SU-DHL-6 (cell line): ENCODE data around the gene CORO7.

ENCODE experiments used
- H2AFZ ChIP-seq: fragments of 200-600 bp; sonication (generic); 2 replicates; pipeline ENCODE4 v1.6.1; 2014; ENCODE audit warnings: low read depth, mild to moderate bottlenecking, moderate library complexity, mixed read lengths, antibody characterized with exemption, low read length; ENCODE audit not compliant: severe bottlenecking
- H3F3A ChIP-seq: fragments of 200-600 bp; shearing (Covaris generic); 2 replicates; pipeline ENCODE4 v1.6.0; 2016; ENCODE audit warnings: antibody characterized with exemption, mild to moderate bottlenecking; ENCODE audit not compliant: insufficient read depth
- H3K27ac ChIP-seq: fragments of 200-600 bp; sonication (generic); 2 replicates; pipeline ENCODE4 v1.5.1; 2016; ENCODE audit warnings: low read depth, mild to moderate bottlenecking, low read length, moderate library complexity, mixed read lengths
- H3K27me3 ChIP-seq: fragments of 200-600 bp; sonication (generic), shearing (Covaris generic); 2 replicates; pipeline ENCODE4 v1.6.0; 2014; ENCODE audit warnings: mild to moderate bottlenecking, low read length
- H3K36me3 ChIP-seq: fragments of 200-600 bp; sonication (generic); 2 replicates; pipeline ENCODE4 v1.6.1; 2014; ENCODE audit warnings: mild to moderate bottlenecking, low read length, mixed read lengths
- H3K4me2 ChIP-seq: fragments of 300-600, 200-600 bp; shearing (Covaris generic), sonication (generic); 2 replicates; pipeline ENCODE4 v1.6.0; 2014; ENCODE audit warnings: low read length, low read depth, mild to moderate bottlenecking; ENCODE audit not compliant: poor library complexity, severe bottlenecking
- H3K4me3 ChIP-seq: fragments of 200-600 bp; sonication (generic); 2 replicates; pipeline ENCODE4 v1.5.1; 2014; ENCODE audit warnings: antibody characterized with exemption, low read length, mild to moderate bottlenecking, mixed read lengths; ENCODE audit not compliant: insufficient read depth, poor library complexity, severe bottlenecking
- H3K79me2 ChIP-seq: fragments of 200-600 bp; sonication (generic); 2 replicates; pipeline ENCODE4 v1.6.1; 2014; ENCODE audit warnings: mild to moderate bottlenecking, low read length, moderate library complexity; ENCODE audit not compliant: insufficient read depth
- H3K9ac ChIP-seq: fragments of 200-600 bp; sonication (generic); 2 replicates; pipeline ENCODE4 v1.7.0; 2014; ENCODE audit warnings: mild to moderate bottlenecking, low read length
- H3K9me2 ChIP-seq: fragments of 200-600 bp; sonication (generic); replicated peaks from 2 replicates; pipeline ENCODE4 v1.6.1; 2014; ENCODE audit warnings: low read length; ENCODE audit not compliant: insufficient read depth
- H3K9me3 ChIP-seq: fragments of 200-600 bp; sonication (generic); 2 replicates; pipeline ENCODE4 v1.6.1; 2014; ENCODE audit warnings: low read length, mixed read lengths; ENCODE audit not compliant: insufficient read depth
- H4K20me1 ChIP-seq: fragments of 200-600 bp; sonication (generic); 2 replicates; pipeline ENCODE4 v1.6.1; 2014; ENCODE audit warnings: low read depth, mild to moderate bottlenecking, antibody characterized with exemption, low read length, moderate library complexity, mixed read lengths
- CTCF ChIP-seq: fragments of 200-600 bp; sonication (generic); IDR thresholded peaks from one replicate; pipeline ENCODE4 v1.5.1; 2017; ENCODE audit warnings: antibody characterized with exemption, mild to moderate bottlenecking, low read length, moderate library complexity; ENCODE audit not compliant: insufficient read depth, poor library complexity, severe bottlenecking
- EZH2phosphoT487 ChIP-seq: fragments of 200-600 bp; sonication (generic), shearing (Covaris generic); conservative IDR thresholded peaks from 2 replicates; pipeline ENCODE4 v1.6.1; 2018; ENCODE audit warnings: mild to moderate bottlenecking, antibody characterized with exemption, low read length, moderate library complexity, mixed read lengths

Gene CORO7

GRCh38 chr16:4390266-4391260 is 25.8 kb downstream of the CORO7 start:
- no peak overlapping the region for H3K9ac ChIP-seq
- H4K20me1 ChIP-seq: no peaks in the 10 kb centered on the region
- no peak overlapping the region for H3K4me2 ChIP-seq
- H3K36me3 ChIP-seq: no peaks in the 10 kb centered on the region
- no peaks in the 10 kb centered on the region for H3F3A ChIP-seq
- no peak overlapping the region for H3K4me3 ChIP-seq
- no peak overlapping the region for H3K27ac ChIP-seq
- H3K79me2 ChIP-seq: no peaks in the 10 kb centered on the region
- no peaks in the 10 kb centered on the region for H3K27me3 ChIP-seq
- TF ChIP-seq CTCF (no peak), EZH2phosphoT487 (no peak)
- no peak overlapping the region for H2AFZ ChIP-seq
- H3K9me2 ChIP-seq: no peaks in the 10 kb centered on the region
- no peaks in the 10 kb centered on the region for H3K9me3 ChIP-seq

DNA sequence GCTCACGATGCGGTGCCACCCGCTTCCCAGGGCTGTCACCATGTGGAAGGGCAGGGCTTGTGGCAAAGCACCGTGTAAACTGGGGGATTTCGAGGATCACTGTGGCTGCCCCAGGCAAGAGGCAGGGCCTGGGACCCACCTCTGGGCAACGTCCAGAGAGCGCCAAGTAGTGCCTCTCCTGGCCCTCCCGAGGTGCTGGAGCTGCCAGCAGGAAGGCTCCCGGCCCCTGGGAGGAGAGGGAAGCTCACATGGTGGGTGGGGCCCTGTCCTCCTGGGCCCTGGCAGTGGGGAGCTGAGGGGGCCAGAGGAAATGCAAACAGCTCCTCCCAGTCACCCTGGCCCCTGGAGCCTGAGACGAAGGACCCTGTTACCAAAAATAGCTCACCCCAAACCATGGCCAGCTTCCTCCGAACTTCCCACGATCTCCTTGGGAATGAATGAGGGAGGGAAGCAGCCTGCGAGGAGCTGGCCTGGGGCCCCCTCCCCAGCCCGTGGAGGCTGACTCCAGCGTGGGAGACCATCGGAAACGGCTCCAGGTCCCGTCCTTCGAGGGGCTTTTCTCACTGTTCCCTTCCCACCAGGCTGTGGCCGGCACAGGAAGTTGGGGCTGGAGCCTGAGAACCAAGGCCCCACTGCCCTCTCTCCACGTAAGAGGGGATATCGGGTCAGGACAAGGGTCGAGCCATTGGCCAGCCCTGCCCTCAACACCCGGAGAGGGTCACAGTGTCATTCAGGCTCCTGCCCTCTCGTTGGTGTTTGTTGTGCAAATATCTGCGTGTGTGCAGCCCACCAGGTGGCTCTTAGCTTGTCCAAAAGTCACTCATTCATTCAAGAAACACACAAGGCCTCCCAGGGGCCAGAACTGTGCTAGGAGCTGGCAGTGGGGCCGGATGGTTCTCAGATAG is 27.1 kb downstream of the CORO7 start:
- no peaks in the 10 kb centered on the region for H3K27me3 ChIP-seq
- no peak overlapping the region for H3K4me2 ChIP-seq
- TF ChIP-seq CTCF: no peak
- no peak for TF ChIP-seq EZH2phosphoT487

DNA sequence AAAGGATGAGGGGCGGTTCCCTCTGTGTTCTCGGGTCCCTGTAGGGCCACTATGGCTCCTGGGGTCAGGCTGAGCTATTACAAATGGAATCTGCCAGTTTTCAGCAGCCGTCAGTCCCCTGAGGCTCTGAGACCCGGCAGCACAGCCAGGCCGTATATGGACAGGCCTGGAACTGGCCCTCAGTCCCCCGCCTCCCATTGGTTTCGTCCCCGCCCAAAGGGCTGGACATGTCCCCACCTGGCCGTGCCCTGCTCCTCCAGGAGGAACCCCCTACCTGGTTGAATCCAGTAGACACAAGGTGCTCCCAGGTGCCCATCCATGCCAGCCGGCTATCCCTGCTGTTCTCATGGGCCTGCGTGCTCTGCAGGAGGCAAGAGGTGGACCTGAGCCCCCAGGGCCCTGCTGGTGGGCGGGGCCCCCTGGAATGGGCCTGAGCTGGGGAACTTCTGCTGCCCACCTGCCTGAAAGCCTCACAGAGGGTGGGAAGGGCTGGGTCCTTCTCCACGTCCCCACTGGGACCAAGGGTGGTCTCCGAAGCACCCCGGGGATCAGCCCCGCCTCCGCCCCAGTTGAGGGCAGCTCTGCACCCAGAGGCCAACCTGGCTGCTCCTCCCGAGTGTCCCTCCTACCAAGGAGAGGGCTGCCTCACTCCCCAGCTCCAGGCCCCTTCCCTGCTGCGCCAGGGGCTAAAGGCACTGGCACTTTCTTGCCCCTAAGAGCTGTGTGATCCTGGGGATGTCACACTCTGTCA is 27.9 kb downstream of the CORO7 start:
- H3K4me2 ChIP-seq: no peak overlapping the region
- H3K4me3 ChIP-seq: no peak overlapping the region
- H3K9me3 ChIP-seq: no peaks in the 10 kb centered on the region
- H3K27me3 ChIP-seq: no peaks in the 10 kb centered on the region
- no peaks in the 10 kb centered on the region for H3K79me2 ChIP-seq
- no peaks in the 10 kb centered on the region for H3K36me3 ChIP-seq
- H3K9me2 ChIP-seq: no peaks in the 10 kb centered on the region
- no peaks in the 10 kb centered on the region for H3F3A ChIP-seq
- no peaks in the 10 kb centered on the region for H4K20me1 ChIP-seq
- no peak for TF ChIP-seq CTCF
- no peak for TF ChIP-seq EZH2phosphoT487
- H3K9ac ChIP-seq: no peak overlapping the region
- no peak overlapping the region for H2AFZ ChIP-seq
- H3K27ac ChIP-seq: no peak overlapping the region

More for the DNA sequence above, 27.1 kb downstream of the CORO7 start:
- H3K79me2 ChIP-seq: no peaks in the 10 kb centered on the region
- H3K9ac ChIP-seq: no peak overlapping the region
- H3K4me3 ChIP-seq: no peak overlapping the region
- H4K20me1 ChIP-seq: no peaks in the 10 kb centered on the region
- no peaks in the 10 kb centered on the region for H3K36me3 ChIP-seq
- H3K9me3 ChIP-seq: no peaks in the 10 kb centered on the region
- H2AFZ ChIP-seq: no peak overlapping the region
- no peak overlapping the region for H3K27ac ChIP-seq
- no peaks in the 10 kb centered on the region for H3F3A ChIP-seq
- no peaks in the 10 kb centered on the region for H3K9me2 ChIP-seq
